Activated T-cell treated with anti-CD3 and anti-CD28 coated beads for 1 hour (primary cell): Measurements from ENCODE around the gene TPSAB1.
"Not testable (repeated sequence)": the region's sequence is repeated elsewhere in the genome, so short reads cannot be mapped to it uniquely, and the experiment has no call there.

Source experiments
- DNase-seq: peaks from one replicate; pipeline ENCODE4 v3.0.0-alpha.2; 2020; ENCODE audit warnings: low read depth

TPSAB1 gene

DNA sequence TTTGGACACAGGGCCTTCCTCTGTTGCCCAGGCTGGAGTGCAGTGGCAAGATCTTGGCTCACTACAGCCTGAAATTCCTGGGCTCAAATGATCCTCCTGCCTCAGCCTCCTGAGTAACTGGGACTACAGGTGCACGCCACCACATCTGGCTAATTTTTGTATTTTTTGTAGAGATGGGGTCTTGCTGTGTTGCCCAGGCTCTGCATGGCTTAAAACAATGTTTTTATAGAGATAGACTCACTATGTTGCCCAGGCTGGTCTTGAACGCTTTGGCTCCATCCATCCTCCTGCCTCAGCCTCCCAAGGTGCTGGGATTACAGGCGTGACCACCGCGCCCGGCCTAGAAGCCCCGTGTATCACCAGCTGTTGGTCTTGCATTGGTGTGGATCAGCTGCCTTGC lies 28.9 kb downstream of the TPSAB1 start:
- DNase-seq, result not testable (repeated sequence)

DNA sequence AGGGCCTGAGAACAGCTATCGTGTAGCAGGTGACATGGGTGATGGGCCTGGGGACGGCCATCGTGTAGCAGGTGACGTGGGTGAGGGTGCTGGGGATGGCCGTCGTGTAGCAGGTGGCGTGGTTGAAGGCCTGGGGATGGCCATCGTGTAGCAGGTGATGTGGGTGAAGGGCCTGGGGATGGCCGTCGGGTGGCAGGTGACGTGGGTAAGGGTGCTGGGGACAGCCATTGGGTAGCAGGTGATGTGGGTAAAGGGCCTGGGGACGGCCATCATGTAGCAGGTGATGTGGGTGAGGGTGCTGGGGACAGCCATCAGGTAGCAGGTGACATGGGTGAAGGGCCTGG lies 30.8 kb downstream of the TPSAB1 start:
- no peak for DNase-seq

DNA sequence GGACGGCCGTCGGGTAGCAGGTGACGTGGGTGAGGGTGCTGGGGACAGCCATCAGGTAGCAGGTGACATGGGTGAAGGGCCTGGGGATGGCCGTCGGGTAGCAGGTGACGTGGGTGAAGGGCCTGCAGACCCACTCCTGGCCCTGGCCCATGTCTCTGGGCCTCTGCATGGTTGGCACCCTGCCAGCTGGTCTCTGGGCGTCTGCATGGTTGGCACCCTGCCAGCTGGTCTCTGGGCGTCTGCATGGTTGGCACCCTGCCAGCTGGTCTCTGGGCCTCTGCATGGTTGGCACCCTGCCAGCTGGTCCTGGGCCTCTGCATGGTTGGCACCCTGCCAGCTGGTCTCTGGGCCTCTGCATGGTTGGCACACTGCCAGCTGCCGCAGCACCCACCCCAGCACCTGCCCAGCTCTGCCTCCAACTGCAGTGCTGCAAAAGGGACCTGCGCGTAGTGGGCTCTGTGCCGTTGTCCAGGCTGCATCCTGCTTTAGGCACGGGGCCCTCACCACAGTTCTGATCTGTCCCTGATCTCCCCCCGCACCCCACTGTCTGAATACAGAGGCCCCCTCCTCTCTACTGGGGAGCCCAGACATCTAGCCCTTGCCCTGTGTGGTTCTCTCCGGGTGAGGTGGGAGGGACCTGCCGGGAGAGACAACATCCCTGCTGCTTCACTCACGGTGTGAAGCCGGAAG lies 31.4 kb downstream of the TPSAB1 start:
- DNase-seq, result not testable (repeated sequence)

DNA sequence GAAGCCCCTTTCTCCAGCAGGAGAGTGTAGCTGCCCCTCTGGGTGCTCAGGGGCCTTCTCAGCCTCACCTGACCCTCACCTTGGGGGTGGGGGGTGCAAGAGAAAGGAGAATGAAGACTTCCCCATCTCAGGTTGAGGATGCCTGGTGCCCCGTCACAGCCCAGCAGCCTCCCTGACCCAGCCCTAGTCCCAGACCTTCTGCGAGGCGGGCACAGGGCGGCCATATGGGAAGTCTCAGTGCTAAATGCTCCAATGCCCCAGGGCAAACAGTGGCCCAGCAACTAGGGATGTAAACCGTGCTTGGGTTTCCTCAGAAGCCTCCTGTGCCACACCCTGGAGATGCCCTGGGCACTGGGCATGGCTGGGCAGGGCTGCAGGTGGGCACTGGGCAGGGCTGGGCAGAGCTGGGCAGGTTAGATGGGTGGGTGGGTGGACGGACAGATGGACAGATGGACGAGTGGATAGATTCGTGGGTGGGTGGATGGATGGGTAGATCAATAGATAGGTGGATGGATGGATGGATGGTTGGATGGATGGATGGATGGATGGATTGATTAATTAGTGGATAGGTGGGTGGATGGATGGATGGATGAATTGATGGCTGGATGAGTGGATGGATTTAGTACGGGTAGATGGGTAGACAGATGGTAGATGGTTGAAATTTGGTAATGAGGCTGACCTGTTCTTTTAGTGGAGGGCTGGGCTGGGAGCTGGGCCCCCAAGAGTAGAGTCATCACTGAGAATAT lies 32.1 kb downstream of the TPSAB1 start:
- DNase-seq, result no peak

DNA sequence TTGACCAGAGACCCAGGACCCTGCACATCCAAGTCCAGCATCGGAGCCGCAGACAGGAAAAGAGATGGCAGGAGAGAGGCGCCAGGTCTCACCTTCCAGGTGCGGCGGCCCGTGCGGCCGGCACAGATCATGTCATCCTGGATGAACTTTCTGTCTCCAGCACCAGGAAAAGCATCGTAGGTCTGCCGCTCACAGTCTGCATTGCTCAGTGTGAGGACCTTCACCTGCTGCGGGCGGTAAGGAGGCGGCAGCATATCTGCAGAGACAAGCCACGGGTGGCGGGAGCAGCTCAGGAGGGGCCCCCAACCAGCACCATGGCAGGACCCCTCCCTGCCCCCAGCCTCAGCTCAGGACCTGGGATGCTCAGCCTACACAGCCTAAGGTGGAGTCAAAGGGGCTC lies 33.3 kb downstream of the TPSAB1 start:
- no peak for DNase-seq

DNA sequence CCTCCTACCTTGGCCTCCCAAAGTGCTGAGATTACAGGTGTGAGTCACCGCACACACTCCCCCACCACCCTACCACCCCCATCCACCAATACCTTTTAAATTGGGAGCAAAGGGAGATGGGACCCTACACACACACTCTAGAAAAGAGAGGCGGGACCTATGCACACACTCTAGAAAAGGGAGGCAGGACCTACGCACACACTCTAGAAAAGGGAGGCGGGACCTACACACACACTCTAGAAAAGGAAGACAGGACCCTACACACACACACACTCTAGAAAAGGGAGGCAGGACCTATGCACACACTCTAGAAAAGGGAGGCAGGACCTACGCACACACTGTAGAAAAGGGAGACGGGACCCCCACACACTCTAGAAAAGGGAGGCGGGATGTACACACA lies 34.3 kb downstream of the TPSAB1 start:
- no peak for DNase-seq

DNA sequence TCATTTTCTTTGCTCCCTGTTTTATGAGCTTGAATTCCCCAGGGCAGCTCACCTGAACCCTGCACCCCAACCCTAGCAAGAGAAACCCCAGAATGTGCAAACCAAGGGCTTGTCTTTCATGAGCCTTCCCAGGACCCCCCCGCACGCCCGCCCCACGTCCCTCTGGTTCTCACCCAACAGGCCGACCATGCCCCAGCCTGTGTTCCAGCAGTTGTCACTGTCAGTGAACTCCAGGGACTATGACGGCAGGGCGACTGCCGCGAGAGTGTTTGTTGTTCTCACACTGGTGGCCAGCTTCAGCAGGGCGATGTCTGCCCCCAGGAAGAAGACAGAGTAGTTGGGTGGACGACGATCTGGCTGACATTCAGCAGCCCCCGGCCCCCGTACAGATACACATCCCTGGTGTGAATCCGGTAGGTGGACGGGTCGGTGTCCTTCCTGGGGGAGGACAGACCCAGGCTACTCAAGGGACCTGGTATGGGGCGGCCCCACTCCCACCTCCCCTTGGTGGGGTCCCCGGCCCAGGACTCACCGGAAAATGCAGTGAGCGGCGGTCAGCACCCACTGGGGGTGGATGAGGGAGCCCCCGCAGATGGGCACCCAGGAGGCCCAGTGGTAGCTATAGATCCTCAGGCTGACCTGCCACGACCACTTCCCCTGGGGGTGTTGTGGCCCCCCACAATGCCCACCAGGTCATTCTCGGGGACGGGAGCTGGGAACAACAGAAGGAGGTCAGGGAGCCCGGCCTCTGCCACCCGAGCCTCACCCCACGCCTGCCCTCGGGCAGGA lies 35.5 kb downstream of the TPSAB1 start:
- no peak for DNase-seq

DNA sequence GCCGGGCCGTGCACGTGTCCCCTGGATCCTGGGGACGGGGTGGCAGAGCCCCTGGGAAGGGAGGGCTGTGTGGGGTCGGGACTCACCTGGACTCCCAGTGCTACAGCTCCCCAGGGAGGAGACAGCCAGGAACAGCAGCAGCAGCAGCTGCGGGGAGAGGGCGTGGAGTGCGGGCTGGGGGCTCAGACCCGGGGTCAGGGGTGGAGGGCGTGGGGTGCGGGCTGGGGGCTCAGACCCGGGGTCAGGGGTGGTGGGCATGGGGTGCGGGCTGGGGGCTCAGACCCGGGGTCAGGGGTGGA lies 36.0 kb downstream of the TPSAB1 start:
- DNase-seq, result no peak

DNA sequence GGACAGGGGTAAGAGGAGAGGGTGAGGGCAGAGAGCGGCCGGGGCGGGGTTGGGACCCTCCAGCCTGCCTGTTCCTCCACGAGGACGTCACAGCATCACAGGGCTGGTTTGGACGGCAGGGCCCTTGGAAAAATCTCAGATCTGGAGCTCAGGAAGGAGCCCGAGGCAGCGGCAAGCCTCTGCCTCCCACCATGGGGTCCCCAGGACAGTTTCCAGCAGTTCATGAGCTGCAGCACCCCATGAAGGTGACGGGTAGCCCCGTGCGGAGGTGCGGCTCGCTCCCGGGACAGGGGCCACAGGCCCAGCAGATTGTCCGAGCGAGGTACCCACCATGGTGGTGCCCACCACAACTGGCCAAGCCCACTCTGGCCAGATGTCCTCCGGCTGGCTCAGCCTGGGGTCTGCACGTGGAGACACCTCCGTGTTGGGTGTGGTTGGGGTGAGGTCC lies 36.7 kb downstream of the TPSAB1 start:
- DNase-seq, result no peak

DNA sequence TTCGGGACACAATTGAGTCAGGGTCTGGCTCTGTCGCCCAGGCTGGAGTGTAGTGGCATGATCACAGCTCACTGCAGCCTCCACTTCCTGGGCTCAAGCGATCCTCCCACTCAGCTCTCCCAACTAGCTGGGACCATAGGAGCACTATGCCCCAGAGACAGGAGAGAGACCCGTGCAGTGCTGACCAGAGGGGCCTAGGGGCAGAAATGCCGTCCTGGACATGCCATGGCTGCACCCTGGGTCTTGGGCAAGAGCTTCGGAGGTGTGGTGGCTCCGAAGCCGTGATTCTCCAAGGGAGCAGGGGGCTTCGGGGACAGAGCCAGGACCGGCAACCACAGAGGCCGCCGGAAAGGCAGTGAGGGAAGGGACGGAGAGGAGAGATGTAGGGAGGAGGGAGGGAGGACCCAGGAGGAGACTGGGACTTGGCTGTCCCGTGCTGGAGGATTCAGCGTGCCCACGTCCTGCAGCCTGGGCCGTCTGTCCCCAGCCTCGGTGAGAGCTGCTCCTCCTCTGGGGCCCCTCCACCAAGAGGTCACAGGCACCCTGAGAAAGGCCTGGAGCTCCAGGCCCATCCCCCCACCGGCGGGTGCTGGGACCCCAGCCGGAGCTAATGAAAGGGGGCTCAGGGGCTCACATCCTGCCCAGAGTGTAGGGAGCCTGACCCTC lies 37.2 kb downstream of the TPSAB1 start:
- no peak for DNase-seq

DNA sequence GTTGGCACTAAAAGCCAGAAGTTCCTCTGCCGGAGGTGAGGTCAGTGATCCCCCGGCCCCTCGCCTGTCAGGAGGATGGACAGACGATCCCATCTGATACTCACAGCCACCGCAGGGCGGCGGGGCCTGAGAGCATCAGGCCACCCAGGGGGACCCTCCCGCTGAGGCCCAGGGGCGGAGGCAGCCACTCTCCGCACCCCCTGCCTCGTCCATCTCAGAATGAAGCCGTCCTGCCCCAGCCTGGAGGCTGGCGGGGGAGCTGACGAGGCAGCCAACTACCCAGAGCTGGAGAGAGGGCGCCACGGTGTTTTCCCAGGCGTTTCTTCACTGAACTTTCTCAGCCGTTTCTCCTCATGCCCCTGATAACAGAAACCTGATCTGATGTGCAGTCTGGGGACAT lies 38.0 kb downstream of the TPSAB1 start:
- DNase-seq, result no peak

DNA sequence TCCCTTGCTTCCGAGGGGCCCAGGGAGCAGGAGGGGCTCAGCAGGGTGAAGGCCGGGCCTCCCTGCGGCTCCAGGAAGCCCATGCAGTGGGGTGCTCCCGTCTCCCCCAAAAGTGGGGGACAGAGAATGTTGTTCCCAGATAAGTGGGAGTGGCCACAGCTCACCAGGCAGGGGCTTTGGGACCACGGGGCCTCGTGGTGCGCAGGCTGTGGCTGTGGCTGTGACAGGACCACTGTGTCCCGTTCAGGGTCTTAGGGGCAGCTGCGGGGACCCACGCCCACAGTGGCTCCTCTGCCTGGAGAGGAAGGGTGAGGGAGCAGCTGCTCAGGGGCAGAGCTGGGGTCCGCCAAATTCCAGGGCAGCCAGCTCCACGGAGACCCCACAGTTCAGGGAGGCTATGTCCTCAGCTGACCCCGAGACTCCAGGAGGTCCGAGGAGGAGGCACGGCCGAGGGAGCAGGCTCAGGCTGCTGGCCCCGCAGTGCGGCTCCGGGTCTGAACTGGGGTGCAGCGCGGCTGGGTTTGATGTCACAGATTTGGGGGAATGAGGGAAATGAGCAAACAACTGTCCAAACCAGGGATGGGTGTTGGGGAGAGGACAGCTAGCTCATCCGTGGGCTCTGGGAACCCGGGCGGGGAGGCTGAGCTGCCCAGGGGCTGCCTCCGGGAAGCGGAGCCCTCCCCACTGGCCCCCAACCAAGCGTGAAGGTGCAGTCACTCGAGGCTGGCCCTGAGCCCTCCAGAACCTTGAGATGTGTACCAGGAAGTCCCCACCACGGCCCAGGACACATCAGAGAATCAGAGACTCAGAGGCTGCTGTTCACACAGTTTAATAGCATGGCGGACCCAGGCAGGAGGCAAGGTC lies 38.8 kb downstream of the TPSAB1 start:
- DNase-seq, result no peak

DNA sequence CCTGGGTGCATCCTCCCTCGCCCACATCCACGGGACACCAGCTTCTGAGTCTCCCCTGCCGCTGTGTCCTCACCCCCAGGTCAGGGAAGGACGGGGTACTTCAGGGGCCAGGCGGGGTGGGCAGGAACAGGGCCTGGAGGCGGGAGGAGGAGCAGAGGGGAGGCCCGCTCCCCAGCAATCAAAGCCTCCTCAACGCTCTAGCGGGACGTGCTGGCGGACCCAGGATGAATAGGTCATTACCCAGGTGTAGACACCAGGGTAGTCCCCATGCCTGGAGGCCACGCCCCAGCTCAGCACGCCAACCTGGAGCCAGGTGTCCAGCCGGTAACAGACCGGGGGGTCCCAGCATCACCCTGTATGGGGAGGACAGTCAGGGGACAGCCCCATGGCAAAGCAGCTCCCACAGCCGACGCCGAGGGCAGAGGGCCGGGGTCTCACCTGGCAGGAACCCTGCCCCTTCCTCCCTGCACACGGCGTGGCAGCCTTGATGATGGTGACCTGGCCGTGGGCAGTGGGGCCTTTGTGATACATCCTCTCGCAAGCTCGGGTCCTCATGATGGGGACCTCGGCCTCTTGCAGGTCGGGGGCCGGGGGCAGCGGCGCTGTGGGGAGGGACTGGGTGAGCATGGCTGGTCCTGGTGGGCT lies 39.6 kb downstream of the TPSAB1 start:
- no peak for DNase-seq

DNA sequence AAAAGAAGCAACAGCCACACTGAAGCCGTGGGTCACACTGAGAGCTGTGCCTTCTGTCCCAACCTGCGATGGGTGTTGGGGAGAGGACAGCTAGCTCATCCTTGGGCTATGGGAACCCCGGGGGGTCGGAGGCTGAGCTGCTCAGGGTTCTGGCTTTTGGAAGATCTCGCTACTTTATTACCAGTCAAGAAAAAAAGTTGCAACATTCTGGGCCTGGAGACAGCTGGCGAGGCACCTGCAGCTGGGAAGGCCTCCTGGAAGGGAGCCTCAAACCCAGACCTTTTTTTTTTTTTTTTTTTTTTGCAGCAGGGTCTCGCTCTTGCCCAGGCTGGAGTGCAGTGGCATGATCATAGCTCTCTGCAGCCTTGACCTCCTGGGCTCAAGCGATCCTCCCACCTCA lies 40.3 kb downstream of the TPSAB1 start:
- DNase-seq, result no peak

DNA sequence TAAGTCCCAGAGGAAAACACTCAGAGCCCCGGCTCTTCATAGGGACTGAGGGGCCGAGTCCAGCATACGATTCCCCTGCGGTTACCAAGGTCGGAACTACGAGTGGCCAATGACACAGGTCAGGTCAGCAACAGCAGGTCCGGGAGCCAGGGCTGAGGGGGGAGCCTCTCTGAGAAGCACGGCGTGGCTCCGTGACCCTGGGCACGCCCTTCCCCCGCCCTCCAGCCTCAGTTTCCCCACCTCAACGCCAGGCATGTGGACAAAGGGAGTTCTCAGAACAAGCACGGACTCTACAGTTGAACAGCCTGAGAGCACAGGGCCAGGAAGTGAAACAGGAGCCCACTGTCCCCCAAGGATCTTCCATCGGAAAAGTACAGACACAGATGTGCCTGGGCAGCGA lies 41.0 kb downstream of the TPSAB1 start:
- no peak for DNase-seq

DNA sequence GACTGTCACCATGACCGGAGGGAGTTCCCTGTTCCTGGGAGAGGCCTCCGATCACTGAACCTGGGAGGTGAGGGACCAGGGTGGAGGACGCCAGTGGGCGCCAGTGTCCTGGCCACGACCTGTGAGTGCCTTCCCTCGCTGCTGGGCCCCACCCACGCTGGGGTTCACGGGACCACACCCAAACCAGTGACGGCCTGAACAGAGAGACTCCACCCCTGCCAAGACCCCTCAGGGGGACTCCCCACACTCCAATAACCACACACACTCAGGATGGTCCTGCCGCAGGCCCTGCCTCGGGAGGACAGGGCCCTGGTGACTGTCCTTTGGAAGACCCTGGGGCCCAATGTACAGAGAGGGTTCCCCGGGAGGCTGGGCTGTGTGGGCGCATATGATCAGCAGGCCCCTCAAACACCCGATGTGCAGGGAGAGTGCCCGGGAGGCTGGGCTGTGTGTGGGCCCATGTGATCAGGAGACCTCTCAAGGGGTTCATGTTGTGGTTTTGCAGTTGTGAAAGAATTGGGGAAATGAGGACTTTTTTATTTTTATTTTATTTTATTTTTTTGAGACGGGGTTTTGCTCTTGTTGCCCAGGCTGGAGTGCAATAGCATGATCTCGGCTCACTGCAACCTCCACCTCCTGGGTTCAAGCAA lies 41.9 kb downstream of the TPSAB1 start:
- no peak for DNase-seq

DNA sequence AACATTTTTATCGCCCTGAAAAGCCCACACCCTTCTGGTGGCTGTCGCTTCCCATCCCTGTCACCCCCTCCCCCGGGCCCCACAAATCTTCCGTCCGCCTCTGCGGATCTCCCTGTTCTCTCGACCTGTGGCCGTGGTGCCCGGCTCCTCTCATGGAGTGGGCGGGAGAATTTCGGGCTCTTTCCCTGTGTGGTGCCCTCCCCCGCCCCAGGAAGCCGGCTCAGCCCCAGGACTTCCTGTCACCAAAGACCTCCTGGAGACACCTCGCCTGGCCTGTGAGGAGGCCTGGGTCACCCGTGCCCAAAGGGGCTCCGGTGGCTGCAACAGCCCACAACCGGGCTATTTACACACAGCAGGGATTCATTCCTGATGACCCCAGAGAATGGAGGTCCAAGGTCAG lies 42.8 kb downstream of the TPSAB1 start:
- DNase-seq, result no peak

DNA sequence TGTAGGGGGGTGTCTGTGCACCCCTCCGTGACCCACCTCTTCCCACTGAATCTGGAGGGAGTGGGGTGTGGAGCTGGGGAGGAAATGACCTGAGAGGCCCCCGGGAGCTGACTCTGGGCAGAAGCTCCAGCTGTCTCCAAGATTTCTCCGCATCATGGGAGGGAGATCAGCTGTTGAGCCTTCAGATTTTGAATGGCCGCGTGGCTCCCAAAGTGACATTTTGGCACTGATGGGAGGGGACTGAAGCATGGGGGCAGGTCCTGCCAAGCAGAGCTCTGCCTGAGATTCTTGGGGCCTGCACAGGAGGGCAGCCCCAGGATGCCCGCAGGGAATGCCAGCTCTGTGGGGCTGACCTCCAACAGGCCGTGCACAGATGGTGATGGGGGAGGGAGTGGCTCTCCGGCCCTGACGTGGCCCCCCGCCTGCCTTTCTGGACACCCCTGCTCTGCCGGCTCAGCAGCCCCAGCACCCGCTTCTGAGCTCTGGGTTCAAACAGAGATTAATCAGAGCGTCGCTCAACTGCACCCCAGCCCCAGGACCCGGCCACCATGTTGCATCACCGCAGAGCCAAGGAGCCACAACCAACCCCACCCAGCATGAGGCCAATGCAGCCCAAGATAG lies 43.6 kb downstream of the TPSAB1 start:
- DNase-seq, result no peak

DNA sequence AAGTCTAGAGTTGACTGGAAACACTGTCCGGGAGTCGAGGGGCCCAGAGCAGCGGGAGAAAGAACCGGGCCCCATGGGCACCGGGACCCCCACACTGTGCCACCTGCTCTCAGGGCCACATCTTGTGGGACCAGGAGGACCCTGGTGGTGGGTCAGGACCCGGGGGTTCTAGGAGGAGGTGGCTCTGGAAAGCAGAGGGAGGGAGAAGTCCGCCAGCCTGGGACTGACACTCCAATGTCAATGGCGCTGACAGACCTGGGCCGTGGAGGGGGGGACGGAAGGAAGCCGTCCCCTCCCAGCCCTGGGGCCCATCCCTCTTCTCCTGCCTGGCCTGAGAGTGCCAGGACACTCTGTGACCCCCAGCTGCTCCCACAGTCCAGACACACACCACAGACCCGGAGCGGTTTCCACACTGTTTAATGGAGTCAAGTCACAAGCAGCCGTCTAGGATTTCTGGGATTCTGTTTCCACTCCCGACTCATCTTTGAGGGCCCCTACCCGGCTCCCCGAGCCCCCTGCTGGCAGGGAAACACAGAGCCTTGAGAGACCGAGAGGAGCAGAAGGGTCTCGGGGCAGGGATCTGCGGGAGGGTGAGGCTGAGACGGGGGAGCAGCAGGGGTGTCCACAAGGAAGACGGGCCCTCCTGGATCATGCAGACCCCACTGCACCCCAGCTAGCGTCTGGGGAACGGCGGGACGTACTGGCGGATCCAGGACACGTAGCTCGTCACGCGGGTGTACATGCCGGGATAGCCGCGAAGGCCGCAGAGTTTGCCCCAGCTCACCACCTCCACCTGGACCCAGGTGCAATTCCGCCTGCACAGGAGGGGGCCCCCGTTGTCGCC lies 45.4 kb downstream of the TPSAB1 start:
- no peak for DNase-seq
